ENCODE measurements around the gene CD163L1. TPM values are rescaled to one million over a fixed set of nuclear protein-coding genes. Genes with fewer than 3 reads are reported as not detected.
A peak's percentile ranks its signal among the peaks of the same experiment; 100 is the strongest.

CD163L1 gene
- total RNA-seq, 1 donor from 2014 or later, result 1.1 TPM

GRCh38 chr12:7327918-7328317, 116.0 kb downstream of the CD163L1 start:
- no peak for TF ChIP-seq CTCF (IDR thresholded peaks at IDR 0.05; ENCODE audit: unreplicated experiment)
- H3K27ac Mint-ChIP-seq, result no peak overlapping the region
- peaks cover 18% of the 10 kb centered on the region for H3K9me3 Mint-ChIP-seq (ENCODE audit: low read depth)
- H3K4me1 Mint-ChIP-seq (ENCODE audit: low read depth), result no peaks in the 10 kb centered on the region
- no peaks in the 10 kb centered on the region for H3K27me3 Mint-ChIP-seq
- H3K36me3 Mint-ChIP-seq (ENCODE audit: insufficient read depth), result peaks cover 3% of the 10 kb centered on the region
- H3K4me3 Mint-ChIP-seq (ENCODE audit: low read depth), result no peak overlapping the region
- DNase-seq (ENCODE audit: low spot score, unreplicated experiment), result no peak

- no peak for TF ChIP-seq CTCF (IDR thresholded peaks at IDR 0.05; ENCODE audit: unreplicated experiment)
- Mint-ChIP-seq H3K9me3 (ENCODE audit: low read depth) (no peaks in the 10 kb centered on the region), H3K27me3 (no peaks in the 10 kb centered on the region), H3K36me3 (ENCODE audit: insufficient read depth) (no peaks in the 10 kb centered on the region), H3K4me3 (ENCODE audit: low read depth) (no peak overlapping the region), H3K27ac (no peak overlapping the region), H3K4me1 (ENCODE audit: low read depth) (no peaks in the 10 kb centered on the region)
- no peak for DNase-seq (ENCODE audit: low spot score, unreplicated experiment)
These were observed 119.8 kb downstream of the CD163L1 start for GRCh38 chr12:7324176-7324575.

GRCh38 chr12:7322599-7322998, 121.4 kb downstream of the CD163L1 start:
- no peaks in the 10 kb centered on the region for H3K9me3 Mint-ChIP-seq (ENCODE audit: low read depth)
- no peak for TF ChIP-seq CTCF (IDR thresholded peaks at IDR 0.05; ENCODE audit: unreplicated experiment)
- no peaks in the 10 kb centered on the region for H3K27me3 Mint-ChIP-seq

GRCh38 chr12:7321624-7322023, 122.3 kb downstream of the CD163L1 start:
- DNase-seq (ENCODE audit: low spot score, unreplicated experiment), result no peak
- H3K4me1 Mint-ChIP-seq (ENCODE audit: low read depth), result no peaks in the 10 kb centered on the region
- H3K4me3 Mint-ChIP-seq (ENCODE audit: low read depth), result no peak overlapping the region
- TF ChIP-seq CTCF (IDR thresholded peaks at IDR 0.05; ENCODE audit: unreplicated experiment), result no peak
- no peaks in the 10 kb centered on the region for H3K9me3 Mint-ChIP-seq (ENCODE audit: low read depth)
- no peak overlapping the region for H3K27ac Mint-ChIP-seq
- H3K27me3 Mint-ChIP-seq, result no peaks in the 10 kb centered on the region
- no peaks in the 10 kb centered on the region for H3K36me3 Mint-ChIP-seq (ENCODE audit: insufficient read depth)

More at GRCh38 chr12:7322599-7322998, 121.4 kb downstream of the CD163L1 start:
- Mint-ChIP-seq H3K4me1 (ENCODE audit: low read depth) (no peaks in the 10 kb centered on the region), H3K27ac (no peak overlapping the region), H3K4me3 (ENCODE audit: low read depth) (no peak overlapping the region), H3K36me3 (ENCODE audit: insufficient read depth) (no peaks in the 10 kb centered on the region)
- DNase-seq (ENCODE audit: low spot score, unreplicated experiment), result no peak

GRCh38 chr12:7319930-7320329, 124.0 kb downstream of the CD163L1 start:
- Mint-ChIP-seq H3K27ac (no peak overlapping the region), H3K4me1 (ENCODE audit: low read depth) (no peaks in the 10 kb centered on the region), H3K27me3 (no peaks in the 10 kb centered on the region), H3K9me3 (ENCODE audit: low read depth) (no peaks in the 10 kb centered on the region), H3K36me3 (ENCODE audit: insufficient read depth) (no peaks in the 10 kb centered on the region), H3K4me3 (ENCODE audit: low read depth) (no peak overlapping the region)
- DNase-seq (ENCODE audit: low spot score, unreplicated experiment), result no peak
- TF ChIP-seq CTCF (IDR thresholded peaks at IDR 0.05; ENCODE audit: unreplicated experiment), result peak; percentile 16
